Osteoblast (primary cell): Measurements from ENCODE around the gene IBA57. TPM values are rescaled to one million over a fixed set of nuclear protein-coding genes. Genes with fewer than 3 reads are reported as not detected.
"Not testable (repeated sequence)": the region's sequence is repeated elsewhere in the genome, so short reads cannot be mapped to it uniquely, and the experiment has no call there.

ENCODE experiments used
- DNase-seq: peaks from one replicate; pipeline ENCODE4 v3.0.0; 2011; ENCODE audit warnings: low spot score, mixed read lengths; ENCODE audit not compliant: insufficient read length; ENCODE audit errors: missing footprints
- H2AFZ ChIP-seq: 2 replicates; pipeline ENCODE4 v1.6.0; 2011; ENCODE audit warnings: mild to moderate bottlenecking, low read length
- H3K27ac ChIP-seq: 2 replicates; pipeline ENCODE4 v1.5.1; 2011; ENCODE audit warnings: mild to moderate bottlenecking, low read depth, low read length, moderate library complexity
- H3K27me3 ChIP-seq: 2 replicates; pipeline ENCODE4 v1.6.0; 2012; ENCODE audit warnings: mild to moderate bottlenecking, control low read depth, inconsistent platforms, low read length, moderate library complexity; ENCODE audit not compliant: insufficient read depth
- H3K36me3 ChIP-seq: 2 replicates; pipeline ENCODE4 v1.5.1; 2011; ENCODE audit warnings: mild to moderate bottlenecking, low read length, control low read depth, moderate library complexity; ENCODE audit not compliant: insufficient read depth
- H3K4me1 ChIP-seq: 2 replicates; pipeline ENCODE4 v1.5.1; 2011; ENCODE audit warnings: mild to moderate bottlenecking, low read length, control low read depth, moderate library complexity; ENCODE audit not compliant: insufficient read depth
- H3K4me2 ChIP-seq: 2 replicates; pipeline ENCODE4 v1.6.0; 2011; ENCODE audit warnings: mild to moderate bottlenecking, low read length; ENCODE audit not compliant: insufficient read depth
- H3K4me3 ChIP-seq: fragments of 200-600 bp; sonication (generic); 3 replicates; pipeline ENCODE4 v1.5.1; 2012; ENCODE audit warnings: mild to moderate bottlenecking, low read length, inconsistent platforms; ENCODE audit not compliant: insufficient read depth
- H3K79me2 ChIP-seq: 2 replicates; pipeline ENCODE4 v1.6.0; 2012; ENCODE audit warnings: mild to moderate bottlenecking, low read length, control low read depth, inconsistent platforms; ENCODE audit not compliant: insufficient read depth
- H3K9me3 ChIP-seq: 2 replicates; pipeline ENCODE4 v1.5.1; 2011; ENCODE audit warnings: low read depth, low read length, control low read depth
- H4K20me1 ChIP-seq: 2 replicates; pipeline ENCODE4 v1.6.0; 2012; ENCODE audit warnings: mild to moderate bottlenecking, low read length, control low read depth; ENCODE audit not compliant: insufficient read depth
- total RNA-seq: library from RNA; depleted of rRNA; stranded (reverse); fragments of >200 nt; gene quantifications from 2 replicates; pipeline ENCODE4 v1.2.3, GENCODE V29; 2012
- TF ChIP-seq, protein P1 (sequence below): IDR thresholded peaks from 2 replicates; pipeline ENCODE4 v1.5.1; 2011; ENCODE audit warnings: mild to moderate bottlenecking, low read depth, low read length, moderate library complexity; ENCODE audit errors: extremely low read depth

The IBA57 gene
- total RNA-seq, 1 donor, result 4.7 TPM

GRCh38 chr1:228225165-228225710 lies 59.6 kb downstream of the IBA57 start:
- Histone ChIP-seq H4K20me1 (no peaks in the 10 kb centered on the region), H2AFZ (no peak overlapping the region), H3K4me3 (no peak overlapping the region), H3K36me3 (no peaks in the 10 kb centered on the region), H3K79me2 (no peaks in the 10 kb centered on the region), H3K4me1 (peaks cover 17% of the 10 kb centered on the region), H3K27me3 (no peaks in the 10 kb centered on the region), H3K27ac (no peak overlapping the region), H3K4me2 (no peak overlapping the region), H3K9me3 (peaks cover 5% of the 10 kb centered on the region)
- no peak for DNase-seq
- TF ChIP-seq, protein P1, sequence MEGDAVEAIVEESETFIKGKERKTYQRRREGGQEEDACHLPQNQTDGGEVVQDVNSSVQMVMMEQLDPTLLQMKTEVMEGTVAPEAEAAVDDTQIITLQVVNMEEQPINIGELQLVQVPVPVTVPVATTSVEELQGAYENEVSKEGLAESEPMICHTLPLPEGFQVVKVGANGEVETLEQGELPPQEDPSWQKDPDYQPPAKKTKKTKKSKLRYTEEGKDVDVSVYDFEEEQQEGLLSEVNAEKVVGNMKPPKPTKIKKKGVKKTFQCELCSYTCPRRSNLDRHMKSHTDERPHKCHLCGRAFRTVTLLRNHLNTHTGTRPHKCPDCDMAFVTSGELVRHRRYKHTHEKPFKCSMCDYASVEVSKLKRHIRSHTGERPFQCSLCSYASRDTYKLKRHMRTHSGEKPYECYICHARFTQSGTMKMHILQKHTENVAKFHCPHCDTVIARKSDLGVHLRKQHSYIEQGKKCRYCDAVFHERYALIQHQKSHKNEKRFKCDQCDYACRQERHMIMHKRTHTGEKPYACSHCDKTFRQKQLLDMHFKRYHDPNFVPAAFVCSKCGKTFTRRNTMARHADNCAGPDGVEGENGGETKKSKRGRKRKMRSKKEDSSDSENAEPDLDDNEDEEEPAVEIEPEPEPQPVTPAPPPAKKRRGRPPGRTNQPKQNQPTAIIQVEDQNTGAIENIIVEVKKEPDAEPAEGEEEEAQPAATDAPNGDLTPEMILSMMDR, result no peak

DNA sequence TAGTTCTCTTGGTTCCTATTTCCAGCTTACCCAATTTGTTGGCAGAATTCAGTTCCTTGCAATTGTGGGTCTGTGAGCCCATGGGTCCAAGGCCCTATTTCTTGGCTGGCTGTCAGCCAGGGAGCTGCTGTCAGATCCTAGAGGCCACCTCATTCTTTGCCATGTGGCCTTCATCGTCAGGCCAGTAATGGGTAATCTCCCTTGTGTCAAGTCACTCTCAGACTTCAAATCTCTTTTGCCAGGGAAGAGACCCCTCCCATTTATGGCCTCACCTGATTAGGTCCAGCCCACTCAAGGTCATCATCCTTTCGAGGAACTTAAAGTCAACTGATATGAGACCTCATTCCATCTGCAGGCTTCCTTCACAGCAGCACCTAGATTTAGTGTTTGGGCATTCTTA lies 60.1 kb downstream of the IBA57 start:
- H3K4me3 ChIP-seq, result no peak overlapping the region
- H3K4me2 ChIP-seq, result no peak overlapping the region
- no peaks in the 10 kb centered on the region for H3K79me2 ChIP-seq
- no peak for DNase-seq
- no peaks in the 10 kb centered on the region for H3K36me3 ChIP-seq
- TF ChIP-seq, protein P1, result no peak
- peaks cover 5% of the 10 kb centered on the region for H3K9me3 ChIP-seq
- H2AFZ ChIP-seq, result no peak overlapping the region
- H4K20me1 ChIP-seq, result no peaks in the 10 kb centered on the region
- no peak overlapping the region for H3K27ac ChIP-seq
- H3K27me3 ChIP-seq, result no peaks in the 10 kb centered on the region
- peaks cover 17% of the 10 kb centered on the region for H3K4me1 ChIP-seq

- H3K4me2 ChIP-seq, result no peak overlapping the region
- no peaks in the 10 kb centered on the region for H3K27me3 ChIP-seq
- no peak overlapping the region for H3K27ac ChIP-seq
- peak; percentile 48 for DNase-seq
- no peaks in the 10 kb centered on the region for H4K20me1 ChIP-seq
- TF ChIP-seq, protein P1, result no peak
- H3K4me3 ChIP-seq, result no peak overlapping the region
- no peak overlapping the region for H2AFZ ChIP-seq
- H3K79me2 ChIP-seq, result no peaks in the 10 kb centered on the region
- no peaks in the 10 kb centered on the region for H3K36me3 ChIP-seq
- peaks cover 5% of the 10 kb centered on the region for H3K9me3 ChIP-seq
- peaks cover 17% of the 10 kb centered on the region for H3K4me1 ChIP-seq
Measured at GRCh38 chr1:228226141-228226874, 60.7 kb downstream of the IBA57 start.

- peak overlapping the region; percentile 49 for H2AFZ ChIP-seq
- TF ChIP-seq, protein P1, result peak; percentile 20
- H3K9me3 ChIP-seq, result peaks cover 5% of the 10 kb centered on the region
- H3K4me3 ChIP-seq, result no peak overlapping the region
- no peak overlapping the region for H3K27ac ChIP-seq
- DNase-seq, result peak; percentile 68
- no peaks in the 10 kb centered on the region for H3K36me3 ChIP-seq
- no peak overlapping the region for H3K4me2 ChIP-seq
- no peaks in the 10 kb centered on the region for H4K20me1 ChIP-seq
- H3K79me2 ChIP-seq, result no peaks in the 10 kb centered on the region
- H3K27me3 ChIP-seq, result no peaks in the 10 kb centered on the region
- H3K4me1 ChIP-seq, result peaks cover 17% of the 10 kb centered on the region
Measured at GRCh38 chr1:228226956-228227791, 61.6 kb downstream of the IBA57 start.

- H3K4me1 ChIP-seq, result peaks cover 17% of the 10 kb centered on the region
- peak overlapping the region; percentile 45 for H3K4me2 ChIP-seq
- not testable (repeated sequence) for H3K4me3 ChIP-seq, H2AFZ ChIP-seq, DNase-seq, H3K36me3 ChIP-seq, H3K9me3 ChIP-seq, H3K79me2 ChIP-seq, H3K27me3 ChIP-seq, H4K20me1 ChIP-seq
- H3K27ac ChIP-seq, result peak overlapping the region; percentile 62
Measured at GRCh38 chr1:228228147-228228546, 62.5 kb downstream of the IBA57 start.
